NCI-H526 treated with DMSO at 0.1 percent for 48 hours (cell line): ENCODE results near the gene WNK3.

ENCODE experiments used
- DNase-seq: peaks from one replicate; lab custom pipeline; 2025; lab: John Stamatoyannopoulos, UW

WNK3 gene

GRCh38 chrX:54238588-54238987 lies 119.3 kb downstream of the WNK3 start:
- DNase-seq: no peak

GRCh38 chrX:54237014-54237413 lies 120.8 kb downstream of the WNK3 start:
- no peak for DNase-seq

GRCh38 chrX:54230435-54231148 lies 127.3 kb downstream of the WNK3 start:
- no peak for DNase-seq

- no peak for DNase-seq
Observed at GRCh38 chrX:54223581-54223980, 134.3 kb downstream of the WNK3 start.

GRCh38 chrX:54213603-54214002 lies 144.2 kb downstream of the WNK3 start:
- DNase-seq: no peak

- no peak for DNase-seq
Observed at GRCh38 chrX:54208531-54208930, 149.3 kb downstream of the WNK3 start.

- DNase-seq: no peak
Observed at GRCh38 chrX:54198262-54198661, 159.6 kb downstream of the WNK3 start.

GRCh38 chrX:54194982-54195588 lies 162.8 kb downstream of the WNK3 start:
- no peak for DNase-seq

GRCh38 chrX:54193085-54193821 lies 164.6 kb downstream of the WNK3 start:
- no peak for DNase-seq

GRCh38 chrX:54184474-54184873 lies 173.4 kb downstream of the WNK3 start:
- no peak for DNase-seq

GRCh38 chrX:54182864-54183613 lies 174.8 kb downstream of the WNK3 start, which contains the start of gene FAM120C:
FAM120C (minus strand) TSS chrX:54183254; CDS start chrX:54183198, 56 bp downstream.
- DNase-seq: peak; percentile 88

GRCh38 chrX:54182194-54182863 lies 175.5 kb downstream of the WNK3 start:
- no peak for DNase-seq

GRCh38 chrX:54181202-54181953 lies 176.5 kb downstream of the WNK3 start:
- DNase-seq: no peak

GRCh38 chrX:54180403-54180802 lies 177.4 kb downstream of the WNK3 start:
- no peak for DNase-seq

GRCh38 chrX:54178100-54178940 lies 179.5 kb downstream of the WNK3 start:
- no peak for DNase-seq

- DNase-seq: no peak
Observed at GRCh38 chrX:54177306-54177705, 180.5 kb downstream of the WNK3 start.

GRCh38 chrX:54173791-54174190 lies 184.1 kb downstream of the WNK3 start:
- no peak for DNase-seq

GRCh38 chrX:54172455-54172854 lies 185.4 kb downstream of the WNK3 start:
- no peak for DNase-seq

- no peak for DNase-seq
Observed at GRCh38 chrX:54171527-54172250, 186.2 kb downstream of the WNK3 start.
